ENCODE measurements around the gene PDE8B.
"Not testable (repeated sequence)": the region's sequence is repeated elsewhere in the genome, so short reads cannot be mapped to it uniquely, and the experiment has no call there.

The PDE8B gene

GRCh38 chr5:77454123-77454522, 243.6 kb downstream of the PDE8B start:
- no peak for DNase-seq (ENCODE audit: low read depth, low spot score)
- H3K4me3 ChIP-seq (ENCODE audit: low read length): no peak overlapping the region

GRCh38 chr5:77461287-77461686, 250.8 kb downstream of the PDE8B start:
- no peak for DNase-seq (ENCODE audit: low read depth, low spot score)
- H3K4me3 ChIP-seq (ENCODE audit: low read length): no peak overlapping the region

DNA sequence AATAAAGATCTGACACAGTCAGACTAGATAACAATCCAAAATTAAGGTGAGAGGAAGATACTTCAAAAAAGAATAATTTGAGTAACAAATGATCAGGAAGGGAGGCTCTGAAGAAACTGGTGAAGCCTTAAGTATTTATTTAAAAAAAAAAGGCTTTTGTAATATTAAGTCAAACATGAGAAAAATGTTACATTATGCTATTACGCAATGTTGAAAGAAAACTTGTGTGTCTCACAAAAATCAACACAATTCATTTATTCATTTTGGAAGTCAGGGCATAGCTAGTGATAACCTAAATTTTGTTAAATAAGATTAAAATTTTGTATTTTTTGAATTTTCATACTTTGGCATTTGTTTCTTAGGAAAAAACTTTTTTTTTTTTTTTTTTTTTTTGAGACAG, 253.4 kb downstream of the PDE8B start:
- DNase-seq (ENCODE audit: low read depth, low spot score): no peak
- no peak overlapping the region for H3K4me3 ChIP-seq (ENCODE audit: low read length)

GRCh38 chr5:77468875-77469274, 258.4 kb downstream of the PDE8B start:
- not testable (repeated sequence) for H3K4me3 ChIP-seq (ENCODE audit: low read length); DNase-seq (ENCODE audit: low read depth, low spot score)

DNA sequence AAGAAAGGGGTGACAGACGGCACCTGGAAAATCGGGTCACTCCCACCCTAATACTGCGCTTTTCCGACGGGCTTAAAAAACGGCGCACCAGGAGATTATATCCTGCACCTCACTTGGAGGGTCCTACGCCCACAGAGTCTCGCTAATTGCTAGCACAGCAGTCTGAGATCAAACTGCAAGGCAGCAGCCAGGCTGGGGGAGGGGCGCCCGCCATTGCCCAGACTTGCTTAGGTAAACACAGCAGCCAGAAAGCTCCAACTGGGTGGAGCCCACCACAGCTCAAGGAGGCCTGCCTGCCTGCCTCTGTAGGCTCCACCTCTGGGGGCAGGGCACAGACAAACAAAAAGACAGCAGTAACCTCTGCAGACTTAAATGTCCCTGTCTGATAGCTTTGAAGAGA, 264.6 kb downstream of the PDE8B start:
- H3K4me3 ChIP-seq (ENCODE audit: low read length); DNase-seq (ENCODE audit: low read depth, low spot score): not testable (repeated sequence)

Measured in Jurkat, Clone E6-1 (cell line).